ENCODE results near the gene ERP27.
A peak's percentile ranks its signal among the peaks of the same experiment; 100 is the strongest.

The ERP27 gene

GRCh38 chr12:14934511-14934910 is 3.8 kb downstream of the ERP27 start:
- no peak for DNase-seq

DNA sequence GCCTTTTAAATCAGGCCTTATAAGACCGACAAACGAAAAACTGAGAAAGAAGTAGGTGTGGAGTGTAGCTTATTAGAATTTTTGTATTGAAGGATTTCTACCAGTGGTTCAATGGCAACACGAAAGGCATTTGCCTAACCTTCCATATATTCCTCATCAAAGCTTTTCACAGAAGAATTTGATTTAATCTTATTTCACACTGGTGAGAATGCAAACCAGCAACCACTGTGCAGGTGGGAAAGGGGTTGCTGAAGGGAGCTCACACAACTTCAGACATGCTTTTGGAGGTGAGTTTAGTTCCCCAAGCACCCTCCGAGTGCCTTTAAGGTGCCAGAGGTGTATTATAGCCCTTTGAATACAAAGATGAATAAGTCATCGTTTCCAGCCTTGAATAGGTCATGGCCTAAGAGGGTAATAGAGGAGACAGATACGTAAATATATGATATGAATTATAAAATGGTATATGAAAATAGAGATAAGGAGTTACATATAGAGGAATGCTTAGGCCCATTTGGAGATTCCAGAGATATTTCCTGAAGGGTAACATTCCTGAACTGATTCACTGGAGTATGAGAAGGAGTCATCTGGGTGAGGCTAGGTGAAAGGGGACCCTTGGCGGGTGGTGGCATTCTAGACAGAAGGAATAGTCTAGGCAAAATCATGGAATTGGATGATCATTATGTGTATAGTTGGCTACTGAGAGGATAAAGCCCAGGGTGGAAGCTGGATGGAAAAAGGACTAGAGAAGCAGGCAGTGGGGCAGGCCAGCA is 6.4 kb downstream of the ERP27 start:
- peak; percentile 14 for DNase-seq

DNA sequence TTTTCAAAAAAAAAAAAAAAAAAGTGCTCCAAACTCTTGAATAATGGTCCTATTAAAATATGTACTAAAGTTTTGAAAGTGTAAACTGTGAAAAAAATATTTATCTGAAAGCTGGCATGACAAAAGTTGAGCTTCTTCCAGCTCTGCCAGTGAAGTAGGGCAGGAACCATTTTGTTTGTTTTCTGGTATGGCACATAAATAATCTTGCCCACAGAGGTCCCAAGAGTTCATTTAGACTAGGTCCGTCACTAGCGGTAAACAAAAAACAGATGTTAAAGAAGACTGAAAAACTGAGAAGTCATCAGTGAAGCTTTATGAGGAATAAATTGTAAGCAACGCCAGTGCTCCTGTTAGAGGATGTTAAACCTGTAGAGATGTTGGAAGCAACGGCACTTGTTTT is 7.0 kb downstream of the ERP27 start:
- DNase-seq, result no peak

DNA sequence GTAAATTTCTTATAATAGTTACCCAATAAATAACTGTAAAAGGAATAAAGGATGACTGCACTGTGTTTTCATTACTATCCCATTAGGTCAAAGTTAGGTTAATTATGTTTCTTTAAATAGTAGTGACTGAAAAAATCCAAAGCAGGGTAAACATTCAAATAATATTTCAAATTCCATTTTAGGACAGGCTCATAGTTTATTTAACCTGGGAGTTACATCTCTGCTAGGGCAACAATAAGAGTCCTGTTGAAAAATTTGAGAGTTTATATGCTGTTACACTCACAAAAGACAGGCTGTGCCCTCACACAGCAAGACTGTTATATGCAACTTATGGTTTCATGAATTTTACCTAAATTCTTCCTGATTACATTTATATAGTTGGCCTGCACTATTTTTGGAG is 8.0 kb downstream of the ERP27 start:
- peak; percentile 24 for DNase-seq

- DNase-seq, result peak; percentile 9
These were observed 9.4 kb downstream of the ERP27 start for GRCh38 chr12:14928931-14929330.

GRCh38 chr12:14927267-14927666 is 11.1 kb downstream of the ERP27 start:
- DNase-seq, result no peak

DNA sequence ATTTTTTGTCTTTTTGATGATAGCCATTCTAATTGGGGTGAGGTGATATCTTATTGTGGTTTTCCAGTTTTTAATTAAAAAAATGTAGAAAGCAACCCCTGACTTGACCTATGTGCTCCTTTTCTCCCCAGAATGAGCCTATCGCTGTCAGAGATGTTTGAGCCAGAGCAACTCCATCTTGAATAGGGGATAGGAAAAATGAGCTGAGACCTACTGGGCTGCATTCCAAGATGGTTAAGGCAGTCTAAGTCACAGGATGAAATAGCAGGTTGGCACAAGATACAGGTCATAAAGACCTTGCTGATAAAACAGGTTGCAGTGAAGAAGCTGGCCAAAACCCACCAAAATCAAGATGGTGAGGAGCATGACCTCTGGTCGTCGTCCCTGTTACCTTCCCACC is 13.8 kb downstream of the ERP27 start:
- no peak for DNase-seq

DNA sequence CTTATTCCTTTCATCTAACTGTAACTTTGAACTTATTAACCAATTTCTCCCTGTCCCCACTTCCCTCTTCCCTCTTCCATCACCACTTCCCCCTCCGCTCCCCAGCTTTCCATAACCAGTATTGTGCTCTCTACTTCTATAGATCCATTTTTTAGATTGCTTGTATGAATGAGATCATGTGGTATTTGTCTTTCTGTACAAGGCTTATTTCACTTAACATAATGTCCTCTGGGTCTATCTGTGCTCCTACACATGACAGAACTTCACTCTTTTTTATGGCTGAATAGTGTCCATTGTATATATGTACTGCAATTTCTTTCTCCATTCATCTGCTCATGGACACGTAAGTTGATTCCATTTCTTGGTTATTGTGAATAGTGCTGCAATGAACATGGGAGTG is 14.4 kb downstream of the ERP27 start:
- no peak for DNase-seq

GRCh38 chr12:14921218-14921617 is 17.1 kb downstream of the ERP27 start:
- no peak for DNase-seq

DNA sequence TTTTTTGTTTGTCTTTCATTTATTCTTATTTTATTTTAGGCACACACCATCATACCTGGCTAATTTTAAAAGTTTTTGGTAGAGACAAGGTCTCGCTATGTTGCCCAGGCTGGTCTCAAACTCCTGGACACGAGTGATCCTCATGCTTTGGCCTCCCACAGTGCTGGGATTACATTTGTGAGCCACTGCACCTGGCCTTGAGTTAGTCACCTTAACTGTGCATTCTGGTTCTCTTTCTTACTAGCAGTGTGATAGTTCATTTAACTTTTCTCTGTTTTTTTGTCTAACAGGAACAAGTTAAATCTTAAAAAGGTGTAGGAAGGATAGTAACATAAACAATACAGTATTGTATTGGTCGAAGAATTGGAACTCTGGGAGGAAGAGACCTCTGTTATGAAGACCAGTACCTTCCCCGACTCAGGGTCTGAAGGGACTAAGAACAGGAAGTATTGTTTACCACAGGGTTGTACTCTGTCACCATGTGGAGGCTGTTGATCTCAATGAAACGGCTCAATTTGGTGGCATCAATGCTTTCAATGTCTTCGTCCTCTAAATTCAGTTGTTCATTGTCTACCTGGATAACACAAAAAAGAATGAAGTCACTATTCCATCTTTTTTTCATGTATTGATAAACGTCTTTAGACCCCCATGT is 17.7 kb downstream of the ERP27 start:
- no peak for DNase-seq

GRCh38 chr12:14919455-14919854 is 18.9 kb downstream of the ERP27 start:
- no peak for DNase-seq

DNA sequence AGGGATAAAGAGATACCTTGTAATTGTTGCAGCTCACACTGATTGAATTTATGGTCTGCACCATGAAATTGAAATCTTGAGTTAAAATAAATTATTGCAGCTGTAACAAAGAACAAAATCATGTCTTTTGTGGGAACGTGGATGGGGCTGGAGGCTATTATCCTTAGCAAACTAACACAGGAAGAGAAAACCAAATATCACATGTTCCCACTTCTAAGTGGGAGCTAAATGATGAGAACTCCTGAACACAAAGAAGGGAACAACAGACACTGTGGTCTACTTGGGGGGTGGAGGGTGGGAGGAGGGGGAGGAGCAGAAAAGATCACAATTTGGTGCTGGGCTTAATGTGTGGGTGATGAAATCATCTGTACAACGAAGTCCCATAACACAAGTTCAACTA is 22.6 kb downstream of the ERP27 start:
- no peak for DNase-seq

- no peak for DNase-seq
These were observed 25.0 kb downstream of the ERP27 start for GRCh38 chr12:14913381-14913781.

- DNase-seq, result no peak
These were observed 27.2 kb downstream of the ERP27 start for GRCh38 chr12:14911131-14911530.

- peak; percentile 8 for DNase-seq
These were observed 28.0 kb downstream of the ERP27 start for GRCh38 chr12:14910090-14910915.

DNA sequence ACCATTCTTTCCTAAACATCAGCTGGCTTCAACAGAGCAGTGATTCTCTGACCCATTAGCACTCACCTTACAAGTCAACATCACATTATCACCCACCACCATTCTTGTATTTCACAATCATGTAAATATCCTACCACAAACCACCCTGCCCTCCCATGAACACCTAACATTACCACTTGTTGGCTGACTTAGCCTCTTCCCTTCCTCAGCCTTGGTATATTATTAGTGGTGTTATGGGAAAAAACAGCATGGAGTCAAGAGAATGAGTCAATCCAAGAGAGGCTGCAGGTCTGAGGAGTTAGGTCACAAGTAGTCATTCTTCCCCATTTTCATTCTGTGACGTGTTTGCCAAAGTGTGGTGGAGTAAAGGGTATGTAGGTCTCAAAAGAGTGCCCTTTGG is 30.4 kb downstream of the ERP27 start:
- DNase-seq, result no peak

DNA sequence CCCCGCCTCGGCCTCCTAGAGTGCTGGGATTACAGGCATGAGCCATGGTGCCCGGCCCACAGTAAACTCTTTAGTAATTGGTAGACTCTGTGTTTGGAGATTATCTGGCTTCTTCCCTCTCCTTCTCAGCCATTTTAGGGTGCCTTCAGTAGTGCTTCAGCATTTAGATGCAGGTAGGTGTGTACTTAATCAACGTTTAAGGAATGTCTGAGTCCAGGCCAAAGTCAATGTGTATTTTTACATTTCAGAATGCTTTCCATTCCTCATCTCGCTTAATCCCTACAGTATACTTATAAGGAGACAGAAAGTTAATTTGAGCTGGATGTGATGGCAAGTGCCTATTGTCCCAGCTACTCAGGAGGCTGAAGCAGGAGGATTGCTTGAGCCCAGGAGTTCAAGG is 32.2 kb downstream of the ERP27 start:
- DNase-seq, result no peak

DNA sequence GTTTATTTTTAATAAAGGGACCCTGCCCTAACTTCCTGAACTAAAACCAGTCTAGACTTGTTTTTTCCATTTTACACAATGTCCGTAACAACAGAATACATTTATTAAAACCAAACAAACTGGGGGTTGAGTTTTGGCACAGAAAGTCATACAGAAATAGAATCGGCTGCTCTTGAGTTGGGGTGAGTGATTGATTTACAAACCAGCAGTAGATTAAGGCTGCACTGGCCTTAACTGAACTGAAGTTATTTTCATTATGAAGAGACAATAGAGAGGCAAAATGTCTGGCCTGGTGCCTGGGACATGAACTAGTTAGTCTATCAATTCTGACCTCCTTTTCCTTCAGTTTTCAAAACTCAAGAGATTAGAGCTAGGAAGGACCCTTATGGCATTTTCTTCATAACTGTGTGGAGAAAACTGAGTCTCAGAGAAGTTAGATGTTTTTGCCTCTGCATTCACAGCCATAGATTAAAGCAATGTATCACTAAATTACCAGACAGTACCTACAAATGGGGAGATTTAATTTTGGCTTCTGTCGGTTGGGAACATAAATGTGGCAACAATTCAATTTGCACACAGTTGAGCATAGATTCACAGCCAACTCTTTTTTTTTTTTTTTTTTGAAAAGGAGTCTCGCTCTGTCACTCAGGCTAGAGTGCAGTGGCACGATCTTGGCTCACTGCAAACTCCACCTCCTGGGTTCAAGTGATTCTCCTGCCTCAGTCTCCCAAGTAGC is 32.9 kb downstream of the ERP27 start:
- no peak for DNase-seq

DNA sequence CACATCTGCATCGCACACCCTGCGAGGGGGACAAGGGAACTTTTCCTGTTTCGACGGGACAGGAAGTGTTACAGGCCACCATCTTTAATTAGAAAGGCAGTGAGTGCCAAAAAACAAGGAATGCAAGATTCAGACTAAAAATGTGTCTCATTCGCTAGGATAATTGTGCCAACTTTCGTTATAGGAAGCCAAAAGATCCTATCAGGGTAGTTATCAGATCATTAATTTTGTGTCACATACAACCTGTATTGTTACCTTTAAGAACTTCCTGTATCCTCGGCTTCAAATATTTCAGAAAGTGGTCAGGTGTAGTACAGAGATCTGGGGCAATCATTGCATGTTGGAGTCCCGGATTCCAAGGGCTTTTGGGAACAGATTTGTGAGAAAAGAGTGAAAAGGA is 33.5 kb downstream of the ERP27 start:
- no peak for DNase-seq

DNA sequence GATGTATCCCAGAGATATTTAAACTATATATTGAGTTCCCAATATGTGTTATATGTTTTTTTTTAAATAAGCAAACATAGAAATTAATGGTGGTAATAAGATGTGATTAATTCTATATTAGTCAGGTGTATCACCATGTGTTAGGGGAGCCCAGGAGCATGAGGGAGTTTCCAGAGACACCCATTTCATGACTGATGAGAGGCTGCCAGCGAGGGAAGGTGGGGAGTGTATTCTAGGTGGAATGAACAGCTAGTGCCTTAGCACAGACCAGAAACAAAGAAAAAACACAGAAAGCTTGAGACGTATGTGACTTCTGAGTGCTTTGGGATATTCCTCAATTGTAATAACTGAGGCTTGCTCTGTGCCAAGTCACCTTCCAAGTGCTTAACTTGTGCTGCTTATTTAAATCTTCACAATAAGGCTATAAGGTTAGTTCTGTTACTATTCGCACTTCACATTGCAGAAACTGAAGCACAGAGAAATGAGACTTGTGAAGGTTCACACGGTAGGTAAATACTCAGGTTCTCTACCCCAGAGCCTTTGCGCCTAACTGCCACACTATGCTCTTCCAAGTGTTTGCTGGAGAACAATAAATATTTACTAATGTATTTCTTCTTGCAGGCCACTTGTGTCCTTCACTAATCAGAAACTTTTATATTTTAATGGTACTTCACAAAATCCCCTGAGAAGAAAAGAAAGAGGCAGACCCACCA is 34.8 kb downstream of the ERP27 start:
- no peak for DNase-seq

GRCh38 chr12:14902465-14902864 is 35.9 kb downstream of the ERP27 start:
- DNase-seq, result peak; percentile 18

DNA sequence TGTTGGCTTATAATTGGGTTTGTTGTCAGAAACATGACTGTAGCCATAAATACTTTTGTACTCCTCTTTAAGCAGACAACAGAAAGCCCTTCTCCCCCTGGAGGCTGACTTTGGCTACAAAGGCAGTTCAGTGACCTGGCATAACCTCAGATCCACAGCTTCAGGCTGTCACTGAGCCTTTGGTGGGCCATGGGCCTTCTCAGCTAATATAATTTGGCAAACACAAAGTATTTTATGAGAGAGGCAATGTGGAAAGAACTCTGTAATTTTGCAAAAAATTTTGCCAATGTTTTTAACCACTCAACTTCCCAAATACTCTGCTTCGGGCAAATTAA is 37.1 kb downstream of the ERP27 start:
- no peak for DNase-seq
